Measurements from ENCODE around the gene NOTUM.
"Not testable (repeated sequence)": the region's sequence is repeated elsewhere in the genome, so short reads cannot be mapped to it uniquely, and the experiment has no call there.

Gene NOTUM

GRCh38 chr17:81956607-81957589 lies 4.1 kb downstream of the NOTUM start:
- no peak for DNase-seq

- DNase-seq: no peak
Observed at GRCh38 chr17:81955756-81956544, 5.0 kb downstream of the NOTUM start.

- no peak for DNase-seq
Observed at GRCh38 chr17:81955058-81955681, 5.8 kb downstream of the NOTUM start.

GRCh38 chr17:81954131-81955057 lies 6.6 kb downstream of the NOTUM start:
- DNase-seq: no peak

GRCh38 chr17:81953443-81953842 lies 7.5 kb downstream of the NOTUM start:
- DNase-seq: not testable (repeated sequence)

GRCh38 chr17:81952792-81953228 lies 8.2 kb downstream of the NOTUM start:
- no peak for DNase-seq

- DNase-seq: no peak
Observed at GRCh38 chr17:81951785-81952684, 9.0 kb downstream of the NOTUM start.

GRCh38 chr17:81950501-81950900 lies 10.5 kb downstream of the NOTUM start:
- DNase-seq: no peak

- DNase-seq: no peak
Observed at GRCh38 chr17:81948635-81949378, 12.2 kb downstream of the NOTUM start.

GRCh38 chr17:81947189-81947588 lies 13.8 kb downstream of the NOTUM start, which contains the start of gene MYADML2:
MYADML2 (minus strand) TSS chr17:81947233; CDS start chr17:81941741, 5,492 bp downstream.
- no peak for DNase-seq

GRCh38 chr17:81944858-81945257 lies 16.1 kb downstream of the NOTUM start:
- DNase-seq: no peak

GRCh38 chr17:81942167-81942553 lies 18.8 kb downstream of the NOTUM start:
- no peak for DNase-seq

- no peak for DNase-seq
Observed at GRCh38 chr17:81941484-81942166, 19.4 kb downstream of the NOTUM start.

- DNase-seq: no peak
Observed at GRCh38 chr17:81940538-81941483, 20.2 kb downstream of the NOTUM start.

GRCh38 chr17:81939881-81940385 lies 21.1 kb downstream of the NOTUM start:
- no peak for DNase-seq

GRCh38 chr17:81939218-81939617 lies 21.8 kb downstream of the NOTUM start:
- no peak for DNase-seq

- DNase-seq: no peak
Observed at GRCh38 chr17:81935709-81936084, 25.3 kb downstream of the NOTUM start.
